H9 (cell line): ENCODE data around the gene PPTC7. TPM values are rescaled to one million over a fixed set of nuclear protein-coding genes. Genes with fewer than 3 reads are reported as not detected.

Experiments used
- DNase-seq: peaks from one replicate; pipeline ENCODE4 v3.0.0-alpha.2; 2017
- H2AFZ ChIP-seq: one replicate; pipeline ENCODE4 v1.6.1; 2013; ENCODE audit warnings: mild to moderate bottlenecking, low read length, control low read depth, moderate library complexity
- H2AK5ac ChIP-seq: 2 replicates; pipeline ENCODE4 v1.6.1; 2013; ENCODE audit warnings: low read length, control low read depth, mixed read lengths; ENCODE audit not compliant: insufficient read length
- H2BK120ac ChIP-seq: one replicate; pipeline ENCODE4 v1.6.1; 2013; ENCODE audit warnings: low read depth, mild to moderate bottlenecking, low read length, control low read depth, inconsistent platforms; ENCODE audit not compliant: poor library complexity, severe bottlenecking
- H2BK12ac ChIP-seq: 2 replicates; pipeline ENCODE4 v1.6.1; 2013; ENCODE audit warnings: low read length, control low read depth, mixed read lengths, low read depth; ENCODE audit not compliant: insufficient read length
- H2BK15ac ChIP-seq: 2 replicates; pipeline ENCODE4 v1.6.1; 2013; ENCODE audit warnings: low read depth, low read length, control low read depth
- H2BK20ac ChIP-seq: one replicate; pipeline ENCODE4 v1.6.1; 2013; ENCODE audit warnings: low read depth, mild to moderate bottlenecking, low read length, control low read depth, inconsistent platforms; ENCODE audit not compliant: poor library complexity, severe bottlenecking
- H2BK5ac ChIP-seq: 2 replicates; pipeline ENCODE4 v1.6.1; 2013; ENCODE audit warnings: low read length, control low read depth, mixed read lengths; ENCODE audit not compliant: insufficient read length
- H3K14ac ChIP-seq: 2 replicates; pipeline ENCODE4 v1.6.1; 2013; ENCODE audit warnings: low read length, control low read depth; ENCODE audit not compliant: insufficient read depth
- H3K18ac ChIP-seq: 2 replicates; pipeline ENCODE4 v1.6.1; 2013; ENCODE audit warnings: low read depth, mild to moderate bottlenecking, mixed read lengths, low read length, control low read depth; ENCODE audit not compliant: insufficient read length
- H3K23ac ChIP-seq: 2 replicates; pipeline ENCODE4 v1.6.1; 2013; ENCODE audit warnings: low read length, control low read depth, mixed read lengths, low read depth; ENCODE audit not compliant: insufficient read length
- H3K23me2 ChIP-seq: 2 replicates; pipeline ENCODE4 v1.6.1; 2013; ENCODE audit warnings: low read depth, mild to moderate bottlenecking, mixed read lengths, low read length, control low read depth; ENCODE audit not compliant: insufficient read length, poor library complexity, severe bottlenecking
- H3K27ac ChIP-seq: 2 replicates; pipeline ENCODE4 v1.5.1; 2013; ENCODE audit warnings: low read length, control low read depth, mixed read lengths, low read depth; ENCODE audit not compliant: insufficient read length
- H3K27me3 ChIP-seq: 2 replicates; pipeline ENCODE4 v1.6.1; 2013; ENCODE audit warnings: low read length, control low read depth, inconsistent platforms; ENCODE audit not compliant: insufficient read depth
- H3K4ac ChIP-seq: 2 replicates; pipeline ENCODE4 v1.6.1; 2013; ENCODE audit warnings: low read depth, mild to moderate bottlenecking, control low read depth, inconsistent platforms, low read length, moderate library complexity
- H3K4me1 ChIP-seq: 2 replicates; pipeline ENCODE4 v1.6.1; 2013; ENCODE audit warnings: low read length, control low read depth, inconsistent platforms; ENCODE audit not compliant: insufficient read depth
- H3K4me2 ChIP-seq: 2 replicates; pipeline ENCODE4 v1.6.1; 2013; ENCODE audit warnings: low read length, control low read depth, mixed read lengths; ENCODE audit not compliant: insufficient read length, insufficient read depth
- H3K56ac ChIP-seq: 2 replicates; pipeline ENCODE4 v1.6.1; 2013; ENCODE audit warnings: low read depth, mild to moderate bottlenecking, mixed read lengths, low read length, control low read depth; ENCODE audit not compliant: insufficient read length
- H3K79me1 ChIP-seq: 2 replicates; pipeline ENCODE4 v1.6.1; 2013; ENCODE audit warnings: low read depth, mild to moderate bottlenecking, moderate library complexity, low read length, control low read depth, inconsistent platforms; ENCODE audit not compliant: insufficient read depth, poor library complexity, severe bottlenecking
- H3K79me2 ChIP-seq: 2 replicates; pipeline ENCODE4 v1.6.1; 2013; ENCODE audit warnings: low read length, control low read depth, inconsistent platforms; ENCODE audit not compliant: insufficient read depth
- H3K9ac ChIP-seq: 2 replicates; pipeline ENCODE4 v1.6.1; 2013; ENCODE audit warnings: low read length, control low read depth, mixed read lengths; ENCODE audit not compliant: insufficient read length; ENCODE audit errors: extremely low read depth
- H3K9me3 ChIP-seq: one replicate; pipeline ENCODE4 v1.6.1; 2013; ENCODE audit warnings: low read depth, low read length, inconsistent platforms; ENCODE audit not compliant: control insufficient read depth
- H3T11ph ChIP-seq: one replicate; pipeline ENCODE4 v1.6.1; 2013; ENCODE audit warnings: mild to moderate bottlenecking, low read length, control low read depth, inconsistent platforms
- H4K20me1 ChIP-seq: one replicate; pipeline ENCODE4 v1.6.1; 2013; ENCODE audit not compliant: control insufficient read depth, insufficient read length, insufficient read depth
- H4K5ac ChIP-seq: 2 replicates; pipeline ENCODE4 v1.6.1; 2013; ENCODE audit warnings: low read depth, mild to moderate bottlenecking, mixed read lengths, low read length, control low read depth; ENCODE audit not compliant: insufficient read length
- H4K8ac ChIP-seq: replicated peaks from 2 replicates; pipeline ENCODE4 v1.6.1; 2013; ENCODE audit warnings: low read length, control low read depth, mixed read lengths, low read depth; ENCODE audit not compliant: insufficient read length
- H4K91ac ChIP-seq: 2 replicates; pipeline ENCODE4 v1.6.1; 2013; ENCODE audit warnings: low read depth, mild to moderate bottlenecking, moderate library complexity, mixed read lengths, low read length, control low read depth; ENCODE audit not compliant: insufficient read length
- H3K27ac Mint-ChIP-seq, 3 experiments: 2 replicates in 2 of 3; 3 replicates in 1 of 3; pipeline ENCODE4 v1.8.0; 2020 to 2021; ENCODE audit warnings: mixed read lengths in 3 of 3, mild to moderate bottlenecking in 1 of 3, moderate library complexity in 1 of 3
- H3K27me3 Mint-ChIP-seq: 2 replicates; pipeline ENCODE4 v1.8.0; 2021; ENCODE audit warnings: low read depth, mild to moderate bottlenecking, moderate library complexity, mixed read lengths
- H3K36me3 Mint-ChIP-seq, 3 experiments: 2 replicates in 2 of 3; 3 replicates in 1 of 3; pipeline ENCODE4 v1.8.0; 2020 to 2021; ENCODE audit warnings: low read depth in 3 of 3, mixed read lengths in 3 of 3; ENCODE audit not compliant: insufficient read depth in 1 of 3
- H3K4me1 Mint-ChIP-seq, 2 experiments: 2 replicates each; pipeline ENCODE4 v1.8.0; 2020; ENCODE audit warnings: mixed read lengths in 2 of 2
- H3K4me3 Mint-ChIP-seq, 2 experiments: 2 replicates in 1 of 2; 3 replicates in 1 of 2; pipeline ENCODE4 v1.8.0; 2020 to 2021; ENCODE audit warnings: mild to moderate bottlenecking in 2 of 2, mixed read lengths in 2 of 2, moderate library complexity in 1 of 2
- H3K9me3 Mint-ChIP-seq, 2 experiments: 2 replicates in 1 of 2; 3 replicates in 1 of 2; pipeline ENCODE4 v1.8.0; 2020; ENCODE audit warnings: mild to moderate bottlenecking in 2 of 2, mixed read lengths in 2 of 2, moderate library complexity in 1 of 2
- CTCF ChIP-seq: fragments of 200-600 bp; sonication (generic); conservative IDR thresholded peaks from 3 replicates; pipeline ENCODE4 v1.8.0; 2021; ENCODE audit warnings: antibody characterized with exemption, mild to moderate bottlenecking
- WGBS: extraction: QIAGEN DNeasy Blood & Tissue Kit; methylation state at CpG from one replicate; pipeline ENCODE4 v1.1.7; 2013; ENCODE audit warnings: missing lambda C conversion rate, low lambda C conversion rate, mixed read lengths; ENCODE audit not compliant: insufficient read length; ENCODE audit errors: extremely low coverage; 5-methylcytosine and 5-hydroxymethylcytosine counted together
- total RNA-seq: library from RNA; stranded (reverse); gene quantifications from 2 replicates; pipeline ENCODE4 v1.2.1, GENCODE V29; 2021

Gene PPTC7
- total RNA-seq, 1 experiment from 2014 or later = 15.8 TPM

DNA sequence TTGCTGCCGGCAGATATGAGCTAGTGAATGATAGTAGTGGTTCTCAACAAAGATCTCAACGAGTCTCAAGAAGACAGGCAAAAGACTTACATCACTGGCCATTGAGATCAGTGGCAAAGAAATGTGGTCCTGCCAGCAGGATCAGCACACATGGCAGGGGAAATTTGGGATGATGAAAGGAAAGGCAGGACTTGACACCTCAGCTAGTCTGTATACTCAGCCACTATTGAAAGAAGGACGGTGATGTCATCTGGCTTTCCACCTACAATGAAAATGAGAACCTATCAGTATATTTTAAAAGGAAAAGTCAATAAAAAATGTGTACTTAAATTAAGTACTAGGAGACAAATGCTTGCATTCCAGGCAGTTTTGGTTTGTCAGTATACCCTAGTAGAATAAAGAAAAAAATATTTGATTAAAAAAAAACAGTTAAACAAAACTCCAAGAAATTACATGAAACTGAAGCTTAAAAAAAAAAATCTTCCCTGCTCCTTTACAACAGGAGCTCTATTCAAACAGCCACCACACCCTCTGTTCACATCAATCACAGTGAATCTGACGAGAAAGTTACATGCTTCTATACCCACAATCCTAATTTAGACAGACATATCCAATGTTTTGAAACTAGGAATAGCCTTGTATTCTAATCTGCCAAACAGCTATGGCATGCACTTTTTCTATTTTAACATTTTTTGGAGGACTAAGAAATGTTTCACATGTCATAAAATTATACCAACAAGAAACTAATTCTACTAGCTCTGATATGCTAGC, 46.1 kb downstream of the PPTC7 start:
- H3K27me3 Mint-ChIP-seq = no peaks in the 10 kb centered on the region
- WGBS = no CpG with 5 or more reads among the region's 4 CpGs
- no peak overlapping the region for H3K27ac ChIP-seq

More for the DNA sequence above, 46.1 kb downstream of the PPTC7 start:
- Histone ChIP-seq H3K79me2 (no peaks in the 10 kb centered on the region; the same call in 1 of the 2 replicates), H4K20me1 (no peaks in the 10 kb centered on the region), H3K9me3 (no peaks in the 10 kb centered on the region), H3K18ac (no peak overlapping the region), H3K4me1 (no peaks in the 10 kb centered on the region), H3K56ac (no peak overlapping the region), H2AFZ (no peak overlapping the region), H3T11ph (no peak overlapping the region), H2AK5ac (no peak overlapping the region), H3K23me2 (no peaks in the 10 kb centered on the region), H3K4ac (no peak overlapping the region), H3K4me2 (no peak overlapping the region), H4K91ac (no peak overlapping the region), H3K79me1 (no peaks in the 10 kb centered on the region), H2BK20ac (no peak overlapping the region), H3K14ac (no peak overlapping the region), H4K8ac (no peak overlapping the region), H2BK15ac (no peak overlapping the region), H2BK5ac (no peak overlapping the region), H3K23ac (no peak overlapping the region), H3K27me3 (no peaks in the 10 kb centered on the region), H2BK12ac (no peak overlapping the region), H4K5ac (no peak overlapping the region), H2BK120ac (no peak overlapping the region), H3K9ac (no peak overlapping the region)
- Mint-ChIP-seq H3K27ac (no peak overlapping the region), H3K4me1 (peaks cover 4 to 9% of the 10 kb centered on the region in 2 experiments), H3K4me3 (no peak overlapping the region), H3K9me3 (no peaks in the 10 kb centered on the region), H3K36me3 (peaks cover 5 to 39% (median 29%) of the 10 kb centered on the region in 3 experiments; a peak in 6 of 7 replicates)
- DNase-seq = no peak
- TF ChIP-seq CTCF = no peak
